Measurements from ENCODE around the gene KRT28.
"Not testable (repeated sequence)": the region's sequence is repeated elsewhere in the genome, so short reads cannot be mapped to it uniquely, and the experiment has no call there.

Gene KRT28

GRCh38 chr17:40779181-40779909 lies 20.4 kb downstream of the KRT28 start:
- DNase-seq (ENCODE audit: low read depth) = no peak

- no peak for DNase-seq (ENCODE audit: low read depth)
Measured at GRCh38 chr17:40778461-40778860, 21.3 kb downstream of the KRT28 start.

- DNase-seq (ENCODE audit: low read depth) = no peak
Measured at GRCh38 chr17:40777971-40778370, 21.8 kb downstream of the KRT28 start.

GRCh38 chr17:40777459-40777858 lies 22.3 kb downstream of the KRT28 start:
- DNase-seq (ENCODE audit: low read depth) = no peak

GRCh38 chr17:40775945-40776344 lies 23.8 kb downstream of the KRT28 start:
- DNase-seq (ENCODE audit: low read depth) = no peak

- no peak for DNase-seq (ENCODE audit: low read depth)
Measured at GRCh38 chr17:40772101-40772500, 27.7 kb downstream of the KRT28 start, which contains the start of gene KRT26. KRT26 (minus strand) TSS chr17:40772201; CDS start chr17:40772113, 88 bp downstream.

GRCh38 chr17:40765657-40766056 lies 34.1 kb downstream of the KRT28 start:
- DNase-seq (ENCODE audit: low read depth) = no peak

- no peak for DNase-seq (ENCODE audit: low read depth)
Measured at GRCh38 chr17:40763752-40764151, 36.0 kb downstream of the KRT28 start.

GRCh38 chr17:40760105-40761016 lies 39.4 kb downstream of the KRT28 start:
- DNase-seq (ENCODE audit: low read depth) = no peak

GRCh38 chr17:40755231-40755630 lies 44.5 kb downstream of the KRT28 start, which contains the start of gene KRT25:
KRT25 (minus strand) TSS chr17:40755331; CDS start chr17:40755271, 60 bp downstream.
- no peak for DNase-seq (ENCODE audit: low read depth)

GRCh38 chr17:40753804-40754203 lies 46.0 kb downstream of the KRT28 start:
- no peak for DNase-seq (ENCODE audit: low read depth)

- DNase-seq (ENCODE audit: low read depth) = no peak
Measured at GRCh38 chr17:40751065-40751464, 48.7 kb downstream of the KRT28 start.

GRCh38 chr17:40750391-40750790 lies 49.4 kb downstream of the KRT28 start:
- no peak for DNase-seq (ENCODE audit: low read depth)

GRCh38 chr17:40748666-40749065 lies 51.1 kb downstream of the KRT28 start:
- not testable (repeated sequence) for DNase-seq (ENCODE audit: low read depth)
